NCI-H146 (cell line): ENCODE results near the gene CD93.

Source experiments
- DNase-seq: peaks from one replicate; lab custom pipeline; 2025; lab: John Stamatoyannopoulos, UW

Gene CD93

GRCh38 chr20:23034721-23035671, 51.1 kb downstream of the CD93 start, which contains the start of gene SSTR4:
Gene SSTR4, plus strand, starts transcription at chr20:23035312. Its CDS starts 172 bp downstream, at chr20:23035484.
- no peak for DNase-seq

GRCh38 chr20:23033918-23034317, 52.2 kb downstream of the CD93 start:
- DNase-seq = no peak

DNA sequence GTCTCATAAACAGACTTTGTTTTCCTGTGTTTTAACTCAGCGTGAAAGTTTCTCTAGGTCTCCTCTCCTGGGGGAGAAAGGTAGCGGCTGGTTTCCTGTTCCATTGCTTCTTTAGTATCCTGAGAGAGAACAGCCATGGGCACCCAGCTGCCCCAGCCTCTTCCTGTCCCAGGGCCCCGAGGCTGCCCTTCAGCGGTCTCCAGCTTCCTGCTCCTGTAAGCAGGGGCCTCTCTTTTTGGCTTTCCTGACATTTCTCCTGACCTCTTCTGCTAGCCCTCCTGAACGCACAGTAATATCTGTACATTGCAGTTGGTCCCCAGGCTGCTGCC, 53.4 kb downstream of the CD93 start:
- DNase-seq = no peak

DNA sequence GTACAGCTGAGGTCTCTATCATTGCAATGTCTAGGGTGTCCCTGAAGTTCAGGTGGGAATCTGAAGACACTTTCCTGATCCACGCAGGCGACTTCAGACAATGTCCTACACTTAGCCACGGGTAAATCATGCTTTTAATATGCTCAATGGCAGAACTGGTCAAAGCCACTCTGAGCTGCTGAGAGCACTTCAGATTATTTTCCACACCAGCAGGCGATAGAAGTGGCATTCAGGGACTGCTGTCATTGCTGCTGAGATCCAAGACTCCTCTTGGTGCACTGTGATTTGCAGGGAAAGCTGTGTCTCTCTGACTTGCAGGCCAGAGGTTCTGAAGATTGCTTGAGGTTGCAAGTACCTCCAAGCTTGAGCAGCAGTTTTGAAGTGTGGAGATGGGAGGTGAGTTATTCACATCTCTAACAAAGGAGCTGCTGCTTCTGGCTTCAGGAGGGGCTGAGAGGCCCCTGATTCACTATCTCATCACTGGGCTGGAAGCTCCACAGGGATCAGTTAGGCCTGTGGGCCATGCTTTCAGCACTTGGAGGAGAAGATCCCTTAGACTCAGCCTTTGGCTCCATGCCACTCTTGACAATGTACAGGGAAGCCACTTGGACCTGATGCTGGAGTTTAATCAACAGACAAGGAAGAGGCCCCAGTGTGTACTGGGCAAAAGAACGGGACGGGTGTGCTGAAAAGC, 53.9 kb downstream of the CD93 start:
- DNase-seq = no peak

- DNase-seq = no peak
Measured at GRCh38 chr20:23031346-23031745, 54.8 kb downstream of the CD93 start.
